Measurements from ENCODE around the gene TTC4.

Gene TTC4

GRCh38 chr1:54705153-54705552 lies 10.5 kb upstream of the TTC4 start:
- no peak for DNase-seq

- DNase-seq = no peak
Observed at GRCh38 chr1:54706419-54706818, 9.2 kb upstream of the TTC4 start.

GRCh38 chr1:54708385-54708784 lies 7.3 kb upstream of the TTC4 start:
- DNase-seq = no peak

- no peak for DNase-seq
Observed at GRCh38 chr1:54709547-54710292, 5.9 kb upstream of the TTC4 start.

GRCh38 chr1:54710434-54710833 lies 5.2 kb upstream of the TTC4 start:
- DNase-seq = no peak

- no peak for DNase-seq
Observed at GRCh38 chr1:54710841-54711240, 4.8 kb upstream of the TTC4 start.

- DNase-seq = no peak
Observed at GRCh38 chr1:54711536-54711935, 4.1 kb upstream of the TTC4 start.

GRCh38 chr1:54714881-54715492 lies 674 bp upstream of the TTC4 start:
- no peak for DNase-seq

- DNase-seq = no peak
Observed at GRCh38 chr1:54716299-54717047, 812 bp downstream of the TTC4 start.

GRCh38 chr1:54721719-54722118 lies 6.1 kb downstream of the TTC4 start:
- DNase-seq = no peak

- no peak for DNase-seq
Observed at GRCh38 chr1:54723985-54724384, 8.3 kb downstream of the TTC4 start.

GRCh38 chr1:54724771-54725170 lies 9.1 kb downstream of the TTC4 start:
- no peak for DNase-seq

GRCh38 chr1:54728027-54728426 lies 12.4 kb downstream of the TTC4 start:
- DNase-seq = no peak

GRCh38 chr1:54736685-54737084 lies 21.0 kb downstream of the TTC4 start:
- DNase-seq = no peak

GRCh38 chr1:54738244-54738643 lies 22.6 kb downstream of the TTC4 start:
- no peak for DNase-seq

GRCh38 chr1:54741531-54741930 lies 25.9 kb downstream of the TTC4 start:
- no peak for DNase-seq

GRCh38 chr1:54742282-54742681 lies 26.6 kb downstream of the TTC4 start:
- DNase-seq = no peak

GRCh38 chr1:54743416-54744226 lies 28.0 kb downstream of the TTC4 start:
- no peak for DNase-seq

GRCh38 chr1:54744696-54745095 lies 29.0 kb downstream of the TTC4 start:
- no peak for DNase-seq

GRCh38 chr1:54745274-54745673 lies 29.6 kb downstream of the TTC4 start:
- no peak for DNase-seq

GRCh38 chr1:54745864-54746263 lies 30.2 kb downstream of the TTC4 start:
- DNase-seq = no peak

GRCh38 chr1:54748094-54748835 lies 32.6 kb downstream of the TTC4 start:
- DNase-seq = no peak
